ENCODE measurements around the gene VASH2. TPM values are rescaled to one million over a fixed set of nuclear protein-coding genes. Genes with fewer than 3 reads are reported as not detected.
"Not testable (repeated sequence)": the region's sequence is repeated elsewhere in the genome, so short reads cannot be mapped to it uniquely, and the experiment has no call there.

The VASH2 gene
- total RNA-seq, 1 donor from 2014 or later: 27.4 TPM

DNA sequence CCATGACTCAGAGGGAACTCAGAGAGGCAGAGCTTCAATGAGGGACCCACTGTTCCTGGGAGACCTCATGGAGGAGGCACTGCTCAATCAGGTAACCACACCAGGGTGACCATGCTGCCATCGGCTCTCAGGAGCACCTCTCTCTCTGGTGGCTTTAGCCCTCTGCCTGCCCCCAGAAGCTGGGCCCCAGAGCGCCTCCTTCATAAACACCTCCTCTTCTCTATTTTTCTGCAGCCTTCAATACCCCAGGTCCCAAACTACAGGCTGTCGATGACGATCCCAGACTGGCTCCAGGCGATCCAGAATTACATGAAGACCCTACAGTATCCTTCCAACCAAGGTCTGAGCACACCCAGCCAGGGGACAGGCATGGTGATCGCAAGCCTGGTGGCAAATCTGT is 10.6 kb downstream of the VASH2 start:
- Mint-ChIP-seq H3K9me3 (no peaks in the 10 kb centered on the region), H3K4me1 (ENCODE audit: unreplicated experiment) (no peaks in the 10 kb centered on the region), H3K4me3 (no peak overlapping the region), H3K27me3 (peaks cover 2% of the 10 kb centered on the region), H3K36me3 (peaks cover 30% of the 10 kb centered on the region), H3K27ac (no peak overlapping the region)
- TF ChIP-seq, protein P1, sequence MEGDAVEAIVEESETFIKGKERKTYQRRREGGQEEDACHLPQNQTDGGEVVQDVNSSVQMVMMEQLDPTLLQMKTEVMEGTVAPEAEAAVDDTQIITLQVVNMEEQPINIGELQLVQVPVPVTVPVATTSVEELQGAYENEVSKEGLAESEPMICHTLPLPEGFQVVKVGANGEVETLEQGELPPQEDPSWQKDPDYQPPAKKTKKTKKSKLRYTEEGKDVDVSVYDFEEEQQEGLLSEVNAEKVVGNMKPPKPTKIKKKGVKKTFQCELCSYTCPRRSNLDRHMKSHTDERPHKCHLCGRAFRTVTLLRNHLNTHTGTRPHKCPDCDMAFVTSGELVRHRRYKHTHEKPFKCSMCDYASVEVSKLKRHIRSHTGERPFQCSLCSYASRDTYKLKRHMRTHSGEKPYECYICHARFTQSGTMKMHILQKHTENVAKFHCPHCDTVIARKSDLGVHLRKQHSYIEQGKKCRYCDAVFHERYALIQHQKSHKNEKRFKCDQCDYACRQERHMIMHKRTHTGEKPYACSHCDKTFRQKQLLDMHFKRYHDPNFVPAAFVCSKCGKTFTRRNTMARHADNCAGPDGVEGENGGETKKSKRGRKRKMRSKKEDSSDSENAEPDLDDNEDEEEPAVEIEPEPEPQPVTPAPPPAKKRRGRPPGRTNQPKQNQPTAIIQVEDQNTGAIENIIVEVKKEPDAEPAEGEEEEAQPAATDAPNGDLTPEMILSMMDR (conservative IDR thresholded peaks at IDR 0.05): no peak
- no peak for DNase-seq (ENCODE audit: extremely low spot score, unreplicated experiment)

DNA sequence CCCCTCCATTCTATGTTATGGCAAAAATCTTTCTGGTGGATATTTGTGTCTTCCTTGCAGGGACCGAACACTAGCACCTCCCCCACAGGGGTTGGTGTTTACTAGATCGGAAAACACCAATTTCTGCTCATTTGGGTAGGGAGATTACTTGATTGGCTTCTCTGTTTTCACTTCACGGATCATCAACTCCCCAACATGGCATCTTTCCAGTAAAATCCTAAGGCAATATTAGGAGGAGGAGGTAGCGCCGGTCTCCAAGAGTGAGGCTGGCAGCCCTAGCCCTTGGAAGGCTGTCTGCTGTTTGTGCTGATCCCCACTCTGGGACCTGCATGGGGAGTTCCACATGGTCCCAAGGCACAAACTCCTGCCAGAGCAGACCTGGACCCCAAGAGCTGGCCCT is 12.2 kb downstream of the VASH2 start:
- TF ChIP-seq, protein P1 (conservative IDR thresholded peaks at IDR 0.05): no peak
- Mint-ChIP-seq H3K27ac (no peak overlapping the region), H3K36me3 (peaks cover 28% of the 10 kb centered on the region), H3K27me3 (no peaks in the 10 kb centered on the region), H3K9me3 (no peaks in the 10 kb centered on the region), H3K4me3 (no peak overlapping the region), H3K4me1 (ENCODE audit: unreplicated experiment) (peaks cover 11% of the 10 kb centered on the region)
- no peak for DNase-seq (ENCODE audit: extremely low spot score, unreplicated experiment)

DNA sequence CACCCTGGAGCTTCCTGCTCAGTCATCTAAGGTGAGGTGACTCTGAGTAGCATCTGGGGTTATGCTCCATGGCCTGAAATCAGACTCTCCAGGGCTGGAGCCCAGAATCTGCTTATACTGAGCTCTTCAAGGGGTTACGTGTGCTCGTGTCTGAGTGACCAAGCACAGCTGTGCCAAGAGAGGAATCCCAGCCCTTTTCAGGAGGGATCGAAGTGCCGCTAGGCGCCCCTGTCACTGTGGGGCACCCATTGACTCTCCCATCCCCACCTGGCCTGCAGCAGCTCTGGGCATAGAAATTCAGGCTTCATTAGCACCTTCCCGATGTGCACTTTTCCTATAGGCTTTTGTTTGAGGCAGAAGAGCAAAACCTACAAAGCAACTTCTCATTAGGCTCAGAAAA is 13.8 kb downstream of the VASH2 start:
- Mint-ChIP-seq H3K27me3 (no peaks in the 10 kb centered on the region), H3K4me3 (no peak overlapping the region), H3K9me3 (no peaks in the 10 kb centered on the region), H3K27ac (no peak overlapping the region), H3K36me3 (peaks cover 34% of the 10 kb centered on the region), H3K4me1 (ENCODE audit: unreplicated experiment) (peaks cover 23% of the 10 kb centered on the region)
- TF ChIP-seq, protein P1 (conservative IDR thresholded peaks at IDR 0.05): no peak
- no peak for DNase-seq (ENCODE audit: extremely low spot score, unreplicated experiment)

GRCh38 chr1:212964993-212965392 is 14.7 kb downstream of the VASH2 start:
- not testable (repeated sequence) for H3K27ac Mint-ChIP-seq, H3K27me3 Mint-ChIP-seq
- H3K36me3 Mint-ChIP-seq: peaks cover 38% of the 10 kb centered on the region

DNA sequence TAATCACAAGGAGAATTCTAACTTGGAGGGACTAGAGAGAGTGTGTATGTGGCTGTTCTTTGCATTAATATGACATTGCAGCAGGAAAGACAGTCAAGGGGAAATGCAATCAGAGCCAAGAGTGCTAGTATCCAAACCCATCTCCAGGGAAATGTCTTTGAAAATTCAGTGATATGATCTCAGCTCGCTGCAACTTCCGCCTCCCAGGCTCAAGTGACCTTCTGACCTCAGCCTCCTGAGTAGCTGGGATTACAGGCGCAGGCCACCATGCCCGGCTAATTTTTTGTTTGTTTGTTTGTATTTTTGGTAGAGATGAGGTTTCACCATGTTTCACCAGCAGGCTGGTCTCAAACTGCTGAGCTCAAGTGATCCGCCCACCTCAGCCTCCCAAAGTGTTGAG is 16.3 kb downstream of the VASH2 start:
- Mint-ChIP-seq H3K4me1 (ENCODE audit: unreplicated experiment) (peaks cover 31% of the 10 kb centered on the region), H3K36me3 (peaks cover 35% of the 10 kb centered on the region), H3K9me3 (no peaks in the 10 kb centered on the region), H3K27ac (no peak overlapping the region), H3K4me3 (no peak overlapping the region), H3K27me3 (no peaks in the 10 kb centered on the region)
- DNase-seq (ENCODE audit: extremely low spot score, unreplicated experiment): no peak
- TF ChIP-seq, protein P1 (conservative IDR thresholded peaks at IDR 0.05): no peak

More at GRCh38 chr1:212964993-212965392, 14.7 kb downstream of the VASH2 start:
- H3K9me3 Mint-ChIP-seq; H3K4me3 Mint-ChIP-seq; DNase-seq (ENCODE audit: extremely low spot score, unreplicated experiment): not testable (repeated sequence)
- peaks cover 29% of the 10 kb centered on the region for H3K4me1 Mint-ChIP-seq (ENCODE audit: unreplicated experiment)

DNA sequence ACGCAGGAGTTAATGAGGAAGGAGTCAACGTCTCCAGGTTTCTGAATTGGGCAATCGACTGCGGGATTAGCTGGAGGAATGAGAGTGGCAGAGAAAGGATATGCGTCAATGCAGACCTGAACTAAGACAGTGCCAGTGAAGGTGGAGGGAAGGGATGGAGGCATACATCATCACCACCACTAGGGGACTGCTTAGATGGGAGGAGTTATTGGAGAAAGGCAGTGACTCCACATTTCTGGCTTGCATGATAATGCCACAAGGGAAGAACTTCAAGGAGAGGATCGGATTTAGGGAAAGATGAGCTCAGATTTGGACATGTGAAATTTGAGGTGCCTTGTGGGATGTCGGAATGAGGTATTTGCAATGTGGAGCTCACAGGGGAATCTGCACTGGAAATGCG is 17.5 kb downstream of the VASH2 start:
- Mint-ChIP-seq H3K27ac (peak overlapping the region; percentile 14), H3K36me3 (peaks cover 30% of the 10 kb centered on the region), H3K9me3 (no peaks in the 10 kb centered on the region), H3K27me3 (no peaks in the 10 kb centered on the region), H3K4me1 (ENCODE audit: unreplicated experiment) (peaks cover 31% of the 10 kb centered on the region), H3K4me3 (peak overlapping the region; percentile 23)
- DNase-seq (ENCODE audit: extremely low spot score, unreplicated experiment): no peak
- TF ChIP-seq, protein P1 (conservative IDR thresholded peaks at IDR 0.05): peak; percentile 72
